Natural killer cell (primary cell): ENCODE measurements around the gene BICDL2. TPM values are rescaled to one million over a fixed set of nuclear protein-coding genes. Genes with fewer than 3 reads are reported as not detected.

ENCODE experiments used
- ATAC-seq, 3 donors: fragments of 150-1000 bp in 2 of 3; fragments of 200-7000 bp in 1 of 3; cut with Tn5 transposase; 1 replicate in 1 of 3; 2 replicates in 2 of 3; pipeline ENCODE4 v1.10.0; 2021; ENCODE audit warnings: mild to moderate bottlenecking in 2 of 3, moderate library complexity in 2 of 3
- DNase-seq, 2 donors: peaks; one replicate each; pipeline versions ENCODE4 v3.0.0 to v3.0.0-alpha.2; 2013 to 2021; ENCODE audit warnings: mixed read lengths in 1 of 2
- H3K27ac ChIP-seq: one replicate; pipeline ENCODE4 v1.5.1; 2013; ENCODE audit warnings: mild to moderate bottlenecking, low read length
- H3K27me3 ChIP-seq: one replicate; pipeline ENCODE4 v1.6.1; 2013; ENCODE audit warnings: low read length; ENCODE audit not compliant: control insufficient read depth, insufficient read depth
- H3K36me3 ChIP-seq: one replicate; pipeline ENCODE4 v1.6.1; 2013; ENCODE audit warnings: low read length; ENCODE audit not compliant: control insufficient read depth, insufficient read depth
- H3K4me1 ChIP-seq: one replicate; pipeline ENCODE4 v1.6.1; 2013; ENCODE audit warnings: low read length; ENCODE audit not compliant: control insufficient read depth, insufficient read depth
- H3K4me3 ChIP-seq: one replicate; pipeline ENCODE4 v1.5.1; 2013; ENCODE audit warnings: low read length
- H3K9me3 ChIP-seq: one replicate; pipeline ENCODE4 v1.6.1; 2013; ENCODE audit warnings: low read length; ENCODE audit not compliant: control insufficient read depth, insufficient read depth
- H3K27ac Mint-ChIP-seq, 2 donors: one replicate each; pipeline ENCODE4 v1.8.0; 2022; ENCODE audit warnings: mild to moderate bottlenecking in 2 of 2, mixed read lengths in 2 of 2, moderate library complexity in 1 of 2
- H3K27me3 Mint-ChIP-seq, 2 donors: one replicate each; pipeline ENCODE4 v1.8.0; 2022; ENCODE audit warnings: low read depth in 2 of 2, mixed read lengths in 2 of 2
- H3K36me3 Mint-ChIP-seq: one replicate; pipeline ENCODE4 v1.8.0; 2022; ENCODE audit warnings: mixed read lengths
- H3K4me1 Mint-ChIP-seq, 2 donors: one replicate each; pipeline ENCODE4 v1.8.0; 2022; ENCODE audit warnings: mixed read lengths in 2 of 2
- H3K4me3 Mint-ChIP-seq: one replicate; pipeline ENCODE4 v1.8.0; 2022; ENCODE audit warnings: mild to moderate bottlenecking, moderate library complexity, mixed read lengths
- H3K9me3 Mint-ChIP-seq, 2 donors: one replicate each; pipeline ENCODE4 v1.8.0; 2022; ENCODE audit warnings: mixed read lengths in 2 of 2
- CTCF ChIP-seq: fragments of 200-600 bp; IDR thresholded peaks from one replicate; pipeline ENCODE4 v1.8.0; 2022; ENCODE audit warnings: antibody characterized with exemption
- WGBS: methylation state at CpG from one replicate; pipeline ENCODE4 v1.1.7; 2013; ENCODE audit warnings: missing lambda C conversion rate; ENCODE audit not compliant: insufficient coverage; 5-methylcytosine and 5-hydroxymethylcytosine counted together
- intact Hi-C: fragments of 100-400 bp; cut with micrococcal nuclease; formaldehyde crosslinking; loops from one replicate; pipeline ENCODE4 v1.14.2; 2022
- total RNA-seq, 4 donors: library from RNA; stranded (reverse); fragments of 120-200 nt in 1 of 4; gene quantifications; one replicate each; pipeline versions ENCODE4 v1.2.3 to v1.2.4, GENCODE V29; 2013 to 2022

Gene BICDL2
- total RNA-seq, 3 donors from 2014 or later (not counting 1 experiment from before 2014, with no cell fraction given), result not detected

GRCh38 chr16:2991566-2992261 is 45.0 kb downstream of the BICDL2 start:
- no peaks in the 10 kb centered on the region for H3K27me3 Mint-ChIP-seq
- ATAC-seq (no peak), DNase-seq (no peak)
- 84% methylated on average over 8 of the region's 12 CpGs for WGBS
- Histone ChIP-seq H3K9me3 (no peaks in the 10 kb centered on the region), H3K4me3 (no peak overlapping the region), H3K27me3 (no peaks in the 10 kb centered on the region), H3K36me3 (no peaks in the 10 kb centered on the region), H3K27ac (no peak overlapping the region), H3K4me1 (no peaks in the 10 kb centered on the region)
- H3K9me3 Mint-ChIP-seq, result no peaks in the 10 kb centered on the region
- no peak for TF ChIP-seq CTCF
- intact Hi-C loops, result no loop called here
- no peaks in the 10 kb centered on the region for H3K4me1 Mint-ChIP-seq
- no peak overlapping the region for H3K4me3 Mint-ChIP-seq
- no peaks in the 10 kb centered on the region for H3K36me3 Mint-ChIP-seq
- H3K27ac Mint-ChIP-seq, result no peak overlapping the region

- Mint-ChIP-seq H3K27me3 (no peaks in the 10 kb centered on the region), H3K36me3 (no peaks in the 10 kb centered on the region), H3K27ac (no peak overlapping the region), H3K9me3 (no peaks in the 10 kb centered on the region), H3K4me1 (no peaks in the 10 kb centered on the region), H3K4me3 (no peak overlapping the region)
- no peaks in the 10 kb centered on the region for H3K4me1 ChIP-seq
- WGBS, result 78% methylated on average over 10 of the region's 10 CpGs
- no peaks in the 10 kb centered on the region for H3K9me3 ChIP-seq
- H3K36me3 ChIP-seq, result no peaks in the 10 kb centered on the region
- ATAC-seq (no peak), DNase-seq (no peak)
- H3K27me3 ChIP-seq, result no peaks in the 10 kb centered on the region
- intact Hi-C loops, result no loop called here
- no peak overlapping the region for H3K27ac ChIP-seq
- H3K4me3 ChIP-seq, result no peak overlapping the region
- no peak for TF ChIP-seq CTCF
These were observed 45.9 kb downstream of the BICDL2 start for GRCh38 chr16:2990891-2991290.

- DNase-seq (no peak), ATAC-seq (no peak)
- no peak for TF ChIP-seq CTCF
- no peaks in the 10 kb centered on the region for H3K27me3 ChIP-seq
- H3K4me3 ChIP-seq, result no peak overlapping the region
- no peak overlapping the region for H3K27ac ChIP-seq
- no peak overlapping the region for H3K4me3 Mint-ChIP-seq
- no peak overlapping the region for H3K27ac Mint-ChIP-seq
- no peaks in the 10 kb centered on the region for H3K4me1 Mint-ChIP-seq
- intact Hi-C loops, result no loop called here
- no peaks in the 10 kb centered on the region for H3K36me3 Mint-ChIP-seq
- no peaks in the 10 kb centered on the region for H3K9me3 ChIP-seq
- H3K9me3 Mint-ChIP-seq, result no peaks in the 10 kb centered on the region
- peaks cover 5% of the 10 kb centered on the region for H3K4me1 ChIP-seq
- no peaks in the 10 kb centered on the region for H3K36me3 ChIP-seq
- H3K27me3 Mint-ChIP-seq, result no peaks in the 10 kb centered on the region
- 93% methylated on average over 8 of the region's 8 CpGs for WGBS
These were observed 48.1 kb downstream of the BICDL2 start for GRCh38 chr16:2988590-2989099.

GRCh38 chr16:2987833-2988232 is 48.9 kb downstream of the BICDL2 start:
- Histone ChIP-seq H3K36me3 (no peaks in the 10 kb centered on the region), H3K4me3 (no peak overlapping the region), H3K4me1 (peaks cover 12% of the 10 kb centered on the region), H3K27ac (no peak overlapping the region), H3K27me3 (no peaks in the 10 kb centered on the region), H3K9me3 (no peaks in the 10 kb centered on the region)
- Mint-ChIP-seq H3K9me3 (no peaks in the 10 kb centered on the region), H3K4me3 (no peak overlapping the region), H3K27ac (no peak overlapping the region), H3K4me1 (no peaks in the 10 kb centered on the region), H3K36me3 (no peaks in the 10 kb centered on the region), H3K27me3 (no peaks in the 10 kb centered on the region)
- TF ChIP-seq CTCF, result no peak
- WGBS, result 82% methylated on average over 8 of the region's 8 CpGs
- no peak for DNase-seq
- intact Hi-C loops, result no loop called here
- ATAC-seq, result no peak
